Measurements from ENCODE around the gene ZNF76. TPM values are rescaled to one million over a fixed set of nuclear protein-coding genes. Genes with fewer than 3 reads are reported as not detected.

ZNF76 gene
- total and polyA plus RNA-seq, 9 of the 15 experiments (the other 6 are each of a cell fraction or from before 2014, with no cell fraction given) = 1.2 to 17.8 (median 10.7) TPM

GRCh38 chr6:35294308-35294945, 34.9 kb downstream of the ZNF76 start (continued):
- TF ChIP-seq ZNF318 (IDR thresholded peaks at IDR 0.05; ENCODE audit: borderline replicate concordance in 1 of 2, low read depth in 1 of 2) (no peak), FOXK2 (conservative IDR thresholded peaks at IDR 0.05 in 1 of 2, IDR thresholded peaks at IDR 0.05 in 1 of 2; ENCODE audit: low read depth in 2 of 2) (0 out of 4 replicates have a peak, but pooled peaks of 1 of the 2 experiments have one; percentile 27), ZNF740 (CRISPR knock-in tag; IDR thresholded peaks at IDR 0.05) (no peak), ZNF740 (tag; IDR thresholded peaks at IDR 0.05) (no peak), ZNF75A (CRISPR knock-in tag; IDR thresholded peaks at IDR 0.05) (no peak), HINFP (tag; conservative IDR thresholded peaks at IDR 0.05; ENCODE audit: low read depth) (no peak), NFIC (IDR thresholded peaks at IDR 0.05) (no peak), CREM (IDR thresholded peaks at IDR 0.05; ENCODE audit: low read depth) (peak; percentile 89), HDGF (IDR thresholded peaks at IDR 0.05) (peak; percentile 18; the same call in 1 of the 2 replicates), PKNOX1 (IDR thresholded peaks at IDR 0.05) (no peak), ZSCAN29 (IDR thresholded peaks at IDR 0.05) (no peak), ZBTB49 (CRISPR knock-in tag; IDR thresholded peaks at IDR 0.05; ENCODE audit: borderline replicate concordance) (no peak)

All from K562 (cell line).